Naive thymus-derived CD8-positive, alpha-beta T cell (primary cell): Measurements from ENCODE around the gene SYT11. TPM values are rescaled to one million over a fixed set of nuclear protein-coding genes. Genes with fewer than 3 reads are reported as not detected.

Source experiments
- ATAC-seq, 2 donors: fragments of 150-1000 bp; cut with Tn5 transposase in 1 of 2; sonication (Bioruptor Pico), chemical (Tn5 transposase) in 1 of 2; 1 replicate in 1 of 2; 2 replicates in 1 of 2; pipeline ENCODE4 v1.10.0; 2021; ENCODE audit warnings: mild to moderate bottlenecking in 2 of 2, moderate library complexity in 2 of 2
- POLR2A ChIA-PET: fragments of 350-600 bp; sonication (Branson Sonifier 250); formaldehyde crosslinking; loops from one replicate; lab custom pipeline; 2021; ENCODE audit warnings: antibody characterized with exemption; lab: Charles Lee
- DNase-seq, 10 donors: peaks; one replicate each; pipeline versions ENCODE4 v3.0.0 to v3.0.0-alpha.2; 2020 to 2022
- H3K27ac Mint-ChIP-seq, 10 donors: one replicate each; pipeline ENCODE4 v1.8.0; 2020 to 2022; ENCODE audit warnings: mild to moderate bottlenecking in 10 of 10, mixed read lengths in 10 of 10, moderate library complexity in 4 of 10, inconsistent platforms in 1 of 10
- H3K27me3 Mint-ChIP-seq, 5 donors: one replicate each; pipeline ENCODE4 v1.8.0; 2021 to 2022; ENCODE audit warnings: mixed read lengths in 5 of 5
- H3K36me3 Mint-ChIP-seq, 3 donors: one replicate each; pipeline ENCODE4 v1.8.0; 2020 to 2022; ENCODE audit warnings: mixed read lengths in 3 of 3, mild to moderate bottlenecking in 2 of 3, inconsistent platforms in 1 of 3
- H3K4me1 Mint-ChIP-seq, 4 donors: one replicate each; pipeline ENCODE4 v1.8.0; 2021 to 2022; ENCODE audit warnings: mixed read lengths in 4 of 4
- H3K4me3 Mint-ChIP-seq, 10 donors: one replicate each; pipeline ENCODE4 v1.8.0; 2020 to 2022; ENCODE audit warnings: mild to moderate bottlenecking in 10 of 10, mixed read lengths in 10 of 10, moderate library complexity in 6 of 10, inconsistent platforms in 1 of 10
- H3K9me3 Mint-ChIP-seq, 9 donors: one replicate each; pipeline ENCODE4 v1.8.0; 2020 to 2022; ENCODE audit warnings: mixed read lengths in 9 of 9, mild to moderate bottlenecking in 3 of 9, inconsistent platforms in 1 of 9, moderate library complexity in 1 of 9
- polyA plus RNA-seq, 3 donors: library from polyadenylated mRNA; unstranded; fragments of 300-500 nt; fragmentation: Illumina TruSeq; gene quantifications; one replicate each; pipeline ENCODE4 v1.2.3, GENCODE V29; 2021
- total RNA-seq, 8 experiments: library from RNA in 2 of 8; stranded (reverse) in 2 of 8; gene quantifications; one replicate each; pipeline ENCODE4 v1.2.3 and lab custom pipeline; 2021 to 2026

SYT11 gene
- total and polyA plus RNA-seq, 5 experiments from 2014 or later: 3.1 to 10.4 (median 4.1) TPM

- no peaks in the 10 kb centered on the region for H3K9me3 Mint-ChIP-seq
- H3K4me3 Mint-ChIP-seq: peak overlapping the region in 6 of 10 donors; percentile 14 to 39 (median 21)
- peaks cover 21 to 69% (median 44%) of the 10 kb centered on the region in 4 donors for H3K4me1 Mint-ChIP-seq
- ATAC-seq (no peak), DNase-seq (no peak)
- H3K36me3 Mint-ChIP-seq: peaks cover 4 to 71% (median 18%) of the 10 kb centered on the region in 3 donors
- POLR2A ChIA-PET: no interaction called here
- H3K27ac Mint-ChIP-seq: peak overlapping the region in 8 of 10 donors; percentile 10 to 70 (median 34)
- no peaks in the 10 kb centered on the region for H3K27me3 Mint-ChIP-seq
Measured at GRCh38 chr1:155844860-155845421, 14.4 kb upstream of the SYT11 start.

GRCh38 chr1:155847823-155848529, 11.4 kb upstream of the SYT11 start:
- peaks cover 29 to 84% (median 63%) of the 10 kb centered on the region in 4 donors for H3K4me1 Mint-ChIP-seq
- H3K4me3 Mint-ChIP-seq: peak overlapping the region in 8 of 10 donors; percentile 2 to 41 (median 14)
- DNase-seq (no peak), ATAC-seq (peak in 1 of 2 donors; percentile 23)
- no peaks in the 10 kb centered on the region for H3K9me3 Mint-ChIP-seq
- H3K27me3 Mint-ChIP-seq: no peaks in the 10 kb centered on the region
- H3K27ac Mint-ChIP-seq: peak overlapping the region in 7 of 10 donors; percentile 12 to 89 (median 68)
- peaks cover 9 to 92% (median 25%) of the 10 kb centered on the region in 3 donors for H3K36me3 Mint-ChIP-seq
- POLR2A ChIA-PET: interaction anchor here (0.5 to 0.6 kb wide), 2 partner anchors 126 to 141 kb away, joined by 3 to 6 read pairs; no protein-coding TSS in a partner anchor

- H3K9me3 Mint-ChIP-seq: no peaks in the 10 kb centered on the region
- H3K4me3 Mint-ChIP-seq: peak overlapping the region in 7 of 10 donors; percentile 3 to 79 (median 59)
- DNase-seq (no peak), ATAC-seq (no peak)
- H3K27ac Mint-ChIP-seq: peak overlapping the region in 8 of 10 donors; percentile 2 to 73 (median 28)
- POLR2A ChIA-PET: no interaction called here
- H3K36me3 Mint-ChIP-seq: peaks cover 5 to 88% (median 21%) of the 10 kb centered on the region in 3 donors
- H3K4me1 Mint-ChIP-seq: peaks cover 17 to 70% (median 50%) of the 10 kb centered on the region in 4 donors
- no peaks in the 10 kb centered on the region for H3K27me3 Mint-ChIP-seq
Measured at GRCh38 chr1:155850345-155850744, 9.0 kb upstream of the SYT11 start.

GRCh38 chr1:155856257-155856974, 3.0 kb upstream of the SYT11 start:
- H3K27me3 Mint-ChIP-seq: peaks cover 0 to 3% (median 1%) of the 10 kb centered on the region in 5 donors

GRCh38 chr1:155856975-155857930, 2.1 kb upstream of the SYT11 start, which contains the start of gene GON4L:
GON4L (minus strand) TSS chr1:155857214; CDS start chr1:155853780, 3,434 bp downstream.
- H3K27me3 Mint-ChIP-seq: peaks cover 0 to 3% (median 1%) of the 10 kb centered on the region in 5 donors
- peak within 1 kb of the TSS; percentile 97 to 100 (median 99) for H3K27ac Mint-ChIP-seq
- ATAC-seq: peak; percentile 73 to 77
- H3K4me1 Mint-ChIP-seq: peaks cover 11 to 59% (median 50%) of the 10 kb centered on the region in 4 donors
- no peaks in the 10 kb centered on the region for H3K9me3 Mint-ChIP-seq
- H3K36me3 Mint-ChIP-seq: peaks cover under 1 to 28% (median 9%) of the 10 kb centered on the region in 3 donors
- H3K4me3 Mint-ChIP-seq: peak within 1 kb of the TSS; percentile 94 to 100 (median 98)
- peak; percentile 78 to 93 (median 86) for DNase-seq
- POLR2A ChIA-PET: interaction anchor here (0.6 to 1.7 kb wide), 8 partner anchors 13 to 1559 kb away, joined by 3 to 7 read pairs (median 3); partner anchors contain the start of gene KHDC4

More at GRCh38 chr1:155856257-155856974, 3.0 kb upstream of the SYT11 start:
- ATAC-seq (no peak), DNase-seq (peak in 1 of 10 donors; percentile 5)
- Mint-ChIP-seq H3K9me3 (no peaks in the 10 kb centered on the region), H3K27ac (peak overlapping the region; percentile 97 to 100 (median 99)), H3K4me1 (peaks cover 13 to 67% (median 56%) of the 10 kb centered on the region in 4 donors), H3K36me3 (peaks cover 5 to 36% (median 9%) of the 10 kb centered on the region in 3 donors), H3K4me3 (peak overlapping the region; percentile 94 to 100 (median 98))
- POLR2A ChIA-PET: interaction anchor here (0.6 to 1.7 kb wide), 7 partner anchors 12 to 1559 kb away, joined by 3 to 7 read pairs (median 3); partner anchors contain the start of genes KHDC4 and SMG5

- peak overlapping the region; percentile 85 to 99 (median 92) for H3K4me3 Mint-ChIP-seq
Measured at GRCh38 chr1:155858800-155859233, 550 bp upstream of the SYT11 start.

GRCh38 chr1:155859881-155860871, 809 bp downstream of the SYT11 start:
- H3K4me1 Mint-ChIP-seq: peaks cover 10 to 49% (median 35%) of the 10 kb centered on the region in 4 donors
- peak overlapping the region; percentile 40 to 97 (median 89) for H3K27ac Mint-ChIP-seq
- POLR2A ChIA-PET: interaction anchor here (0.5 to 2.3 kb wide), 6 partner anchors 9 to 1640 kb away, joined by 4 to 8 read pairs (median 5); partner anchors contain the start of genes ARHGEF2, KHDC4 and UBAP2L

More at GRCh38 chr1:155858800-155859233, 550 bp upstream of the SYT11 start:
- Mint-ChIP-seq H3K9me3 (no peaks in the 10 kb centered on the region), H3K27me3 (peaks cover 0 to 3% (median 1%) of the 10 kb centered on the region in 5 donors), H3K27ac (peak overlapping the region; percentile 40 to 97 (median 92)), H3K36me3 (peaks cover 0 to 14% (median 0%) of the 10 kb centered on the region in 3 donors), H3K4me1 (peaks cover 10 to 52% (median 38%) of the 10 kb centered on the region in 4 donors)
- DNase-seq: peak in 1 of 10 donors; percentile 6
- POLR2A ChIA-PET: interaction anchor here (0.6 to 2.3 kb wide), 6 partner anchors 13 to 1067 kb away, joined by 3 to 6 read pairs (median 4); partner anchors contain the start of gene ARHGEF2
- peak in 1 of 2 donors; percentile 12 for ATAC-seq

GRCh38 chr1:155860970-155861510, 1.7 kb downstream of the SYT11 start:
- H3K4me1 Mint-ChIP-seq: peaks cover 10 to 43% (median 30%) of the 10 kb centered on the region in 4 donors
- H3K9me3 Mint-ChIP-seq: no peaks in the 10 kb centered on the region
- no peak for DNase-seq
- peaks cover 0 to 2% (median 0%) of the 10 kb centered on the region in 3 donors for H3K36me3 Mint-ChIP-seq
- peak overlapping the region in 4 of 10 donors; percentile 11 to 90 (median 60) for H3K4me3 Mint-ChIP-seq
- peaks cover 0 to 3% (median 1%) of the 10 kb centered on the region in 5 donors for H3K27me3 Mint-ChIP-seq
- ATAC-seq: no peak
- H3K27ac Mint-ChIP-seq: peak overlapping the region in 6 of 10 donors; percentile 33 to 97 (median 86)
- POLR2A ChIA-PET: no interaction called here

More at GRCh38 chr1:155859881-155860871, 809 bp downstream of the SYT11 start:
- Mint-ChIP-seq H3K36me3 (peaks cover 0 to 5% (median 0%) of the 10 kb centered on the region in 3 donors), H3K27me3 (peaks cover 0 to 3% (median 1%) of the 10 kb centered on the region in 5 donors), H3K4me3 (peak overlapping the region; percentile 26 to 99 (median 88)), H3K9me3 (no peaks in the 10 kb centered on the region)
- DNase-seq (peak; percentile 17 to 64 (median 31)), ATAC-seq (peak in 1 of 2 donors; percentile 6)

- Mint-ChIP-seq H3K9me3 (no peaks in the 10 kb centered on the region), H3K4me3 (no peak overlapping the region), H3K27ac (no peak overlapping the region), H3K36me3 (peaks cover 0 to 2% (median 0%) of the 10 kb centered on the region in 3 donors), H3K27me3 (peaks cover 0 to 3% (median 1%) of the 10 kb centered on the region in 5 donors), H3K4me1 (peaks cover 9 to 35% (median 22%) of the 10 kb centered on the region in 4 donors)
- no peak for ATAC-seq
- no peak for DNase-seq
- POLR2A ChIA-PET: interaction anchor here (0.8 to 1.0 kb wide), 2 partner anchors 11 to 115 kb away, joined by 3 to 4 read pairs; no protein-coding TSS in a partner anchor
Measured at GRCh38 chr1:155861896-155862295, 2.5 kb downstream of the SYT11 start.
